Activated CD8-positive, alpha-beta memory T cell treated with anti-CD3 and anti-CD28 coated beads for 4 hours (primary cell): ENCODE results near the gene ZBTB20.

Experiments
- DNase-seq, 2 donors: peaks; one replicate each; pipeline ENCODE4 v3.0.0-alpha.2; 2020; ENCODE audit warnings: low read depth in 2 of 2

Gene ZBTB20

GRCh38 chr3:114333180-114333922 is 813.7 kb downstream of the ZBTB20 start:
- DNase-seq, result no peak

- no peak for DNase-seq
These were observed 814.5 kb downstream of the ZBTB20 start for GRCh38 chr3:114332342-114333179.

GRCh38 chr3:114331710-114332109 is 815.4 kb downstream of the ZBTB20 start:
- no peak for DNase-seq

- no peak for DNase-seq
These were observed 816.1 kb downstream of the ZBTB20 start for GRCh38 chr3:114331007-114331406.

- no peak for DNase-seq
These were observed 817.3 kb downstream of the ZBTB20 start for GRCh38 chr3:114329823-114330222.

- no peak for DNase-seq
These were observed 818.7 kb downstream of the ZBTB20 start for GRCh38 chr3:114328345-114328744.

GRCh38 chr3:114327665-114328064 is 819.4 kb downstream of the ZBTB20 start:
- no peak for DNase-seq

GRCh38 chr3:114323546-114324254 is 823.4 kb downstream of the ZBTB20 start:
- DNase-seq, result no peak

GRCh38 chr3:114320246-114320645 is 826.8 kb downstream of the ZBTB20 start:
- DNase-seq, result no peak

- DNase-seq, result no peak
These were observed 827.6 kb downstream of the ZBTB20 start for GRCh38 chr3:114319453-114319852.

- no peak for DNase-seq
These were observed 828.8 kb downstream of the ZBTB20 start for GRCh38 chr3:114318295-114318694.

GRCh38 chr3:114314282-114314681 is 832.8 kb downstream of the ZBTB20 start:
- DNase-seq, result no peak

GRCh38 chr3:114313426-114313825 is 833.7 kb downstream of the ZBTB20 start:
- DNase-seq, result no peak

GRCh38 chr3:114310695-114311094 is 836.4 kb downstream of the ZBTB20 start:
- DNase-seq, result no peak

GRCh38 chr3:114308830-114309229 is 838.3 kb downstream of the ZBTB20 start:
- peak in 1 of 2 donors; percentile 47 for DNase-seq

GRCh38 chr3:114308377-114308776 is 838.7 kb downstream of the ZBTB20 start:
- no peak for DNase-seq

GRCh38 chr3:114307832-114308231 is 839.3 kb downstream of the ZBTB20 start:
- no peak for DNase-seq

GRCh38 chr3:114307222-114307830 is 839.8 kb downstream of the ZBTB20 start:
- DNase-seq, result no peak

- DNase-seq, result no peak
These were observed 847.0 kb downstream of the ZBTB20 start for GRCh38 chr3:114299941-114300624.

- no peak for DNase-seq
These were observed 847.7 kb downstream of the ZBTB20 start for GRCh38 chr3:114299421-114299820.

GRCh38 chr3:114295946-114296345 is 851.1 kb downstream of the ZBTB20 start:
- no peak for DNase-seq
